ENCODE results near the gene KCNMA1. TPM values are rescaled to one million over a fixed set of nuclear protein-coding genes. Genes with fewer than 3 reads are reported as not detected.

The KCNMA1 gene
- total RNA-seq, 4 donors from 2014 or later, result 146 to 300 (median 265) TPM

DNA sequence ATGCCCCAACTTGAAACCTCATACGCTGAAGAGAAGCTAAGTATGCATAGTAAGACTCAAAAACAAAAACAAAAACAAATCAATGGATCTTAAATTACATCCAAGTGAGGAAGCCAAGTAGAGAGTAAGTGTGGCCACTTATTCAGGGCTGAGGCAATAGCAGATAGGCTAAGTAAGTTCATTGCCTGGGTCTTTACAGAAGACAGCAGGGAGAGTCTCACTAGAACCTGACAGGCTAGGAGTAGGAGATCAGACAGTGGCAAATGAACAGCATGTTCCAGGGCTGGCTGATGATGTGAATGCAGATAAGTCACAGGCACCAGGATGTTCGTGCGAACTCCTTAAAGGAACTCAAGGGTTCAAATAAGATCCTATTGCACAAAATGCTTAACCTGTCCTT is 568.6 kb downstream of the KCNMA1 start:
- H3K27ac ChIP-seq (replicated peaks in 1 of 4), result peak overlapping the region in 1 of 4 donors; percentile 48
- intact Hi-C loops (cut with DNase I), result no loop called here

DNA sequence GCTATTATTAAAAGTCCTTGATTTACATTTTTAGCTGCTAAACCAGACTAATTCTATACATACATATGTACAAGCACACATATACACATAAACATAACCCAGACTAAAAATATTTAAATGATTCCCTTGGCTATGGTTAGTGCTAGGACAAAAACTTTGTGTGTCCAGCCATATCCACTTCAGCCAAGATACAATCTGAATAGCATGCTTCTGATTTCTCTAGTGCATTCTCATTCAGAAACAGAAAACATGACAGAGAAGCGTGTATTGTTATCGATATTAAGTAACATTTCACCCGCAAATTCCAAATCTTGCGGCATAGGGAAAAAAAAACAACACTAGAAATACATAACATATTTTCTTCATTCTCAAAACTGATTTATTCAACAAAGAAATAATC is 569.3 kb downstream of the KCNMA1 start:
- no peak for DNase-seq (ENCODE audit: extremely low spot score)
- WGBS, result 94% methylated on average over 4 of the region's 4 CpGs
- Histone ChIP-seq H3K9me3 (no peaks in the 10 kb centered on the region), H3K4me1 (peaks cover 0 to 21% (median 12%) of the 10 kb centered on the region in 4 donors), H3K36me3 (peaks cover 0 to 36% (median 12%) of the 10 kb centered on the region in 4 donors), H3K4me3 (no peak overlapping the region), H3K27ac (replicated peaks in 1 of 4) (no peak overlapping the region), H3K27me3 (no peaks in the 10 kb centered on the region)
- intact Hi-C loops (cut with DNase I), result no loop called here
- TF ChIP-seq, protein P1, sequence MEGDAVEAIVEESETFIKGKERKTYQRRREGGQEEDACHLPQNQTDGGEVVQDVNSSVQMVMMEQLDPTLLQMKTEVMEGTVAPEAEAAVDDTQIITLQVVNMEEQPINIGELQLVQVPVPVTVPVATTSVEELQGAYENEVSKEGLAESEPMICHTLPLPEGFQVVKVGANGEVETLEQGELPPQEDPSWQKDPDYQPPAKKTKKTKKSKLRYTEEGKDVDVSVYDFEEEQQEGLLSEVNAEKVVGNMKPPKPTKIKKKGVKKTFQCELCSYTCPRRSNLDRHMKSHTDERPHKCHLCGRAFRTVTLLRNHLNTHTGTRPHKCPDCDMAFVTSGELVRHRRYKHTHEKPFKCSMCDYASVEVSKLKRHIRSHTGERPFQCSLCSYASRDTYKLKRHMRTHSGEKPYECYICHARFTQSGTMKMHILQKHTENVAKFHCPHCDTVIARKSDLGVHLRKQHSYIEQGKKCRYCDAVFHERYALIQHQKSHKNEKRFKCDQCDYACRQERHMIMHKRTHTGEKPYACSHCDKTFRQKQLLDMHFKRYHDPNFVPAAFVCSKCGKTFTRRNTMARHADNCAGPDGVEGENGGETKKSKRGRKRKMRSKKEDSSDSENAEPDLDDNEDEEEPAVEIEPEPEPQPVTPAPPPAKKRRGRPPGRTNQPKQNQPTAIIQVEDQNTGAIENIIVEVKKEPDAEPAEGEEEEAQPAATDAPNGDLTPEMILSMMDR (IDR thresholded peaks at IDR 0.05), result no peak
- no peak for TF ChIP-seq POLR2AphosphoS5 (IDR thresholded peaks at IDR 0.05)
- TF ChIP-seq EP300 (IDR thresholded peaks at IDR 0.05), result no peak
- TF ChIP-seq POLR2A (IDR thresholded peaks at IDR 0.05; ENCODE audit: low read depth), result no peak

More for the DNA sequence above, 568.6 kb downstream of the KCNMA1 start:
- H3K36me3 ChIP-seq, result peaks cover 0 to 36% (median 12%) of the 10 kb centered on the region in 4 donors
- no peak overlapping the region for H3K4me3 ChIP-seq
- 75% methylated on average over 3 of the region's 3 CpGs for WGBS
- TF ChIP-seq POLR2AphosphoS5 (IDR thresholded peaks at IDR 0.05), result peak in 1 of 2 donors; percentile 64
- TF ChIP-seq, protein P1 (IDR thresholded peaks at IDR 0.05), result no peak
- TF ChIP-seq EP300 (IDR thresholded peaks at IDR 0.05), result no peak
- no peak for TF ChIP-seq POLR2A (IDR thresholded peaks at IDR 0.05; ENCODE audit: low read depth)
- H3K27me3 ChIP-seq, result no peaks in the 10 kb centered on the region
- peaks cover 0 to 28% (median 19%) of the 10 kb centered on the region in 4 donors for H3K4me1 ChIP-seq
- peak; percentile 87 for DNase-seq (ENCODE audit: extremely low spot score)
- H3K9me3 ChIP-seq, result no peaks in the 10 kb centered on the region

DNA sequence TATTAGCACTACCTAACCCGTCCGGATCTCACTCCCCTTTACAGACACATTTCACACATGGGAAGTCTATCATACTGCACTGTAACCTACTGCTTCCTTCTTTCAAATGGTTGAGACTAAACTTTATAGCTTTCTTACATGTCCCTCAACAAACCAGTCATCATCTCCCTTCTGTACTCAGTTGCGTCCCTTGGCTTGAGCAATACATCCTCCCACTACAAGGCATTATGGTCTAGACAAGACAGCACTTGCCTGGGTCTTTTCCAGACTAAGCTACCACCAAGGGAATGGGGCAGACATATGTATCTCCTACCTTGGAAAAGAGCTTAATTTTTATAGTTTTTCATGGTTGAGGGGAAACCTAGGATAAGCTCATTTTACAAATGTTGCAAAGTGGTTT is 575.2 kb downstream of the KCNMA1 start:
- peaks cover 0 to 8% (median 3%) of the 10 kb centered on the region in 4 donors for H3K36me3 ChIP-seq
- intact Hi-C loops (cut with DNase I), result no loop called here
- H3K27ac ChIP-seq (replicated peaks in 1 of 4), result no peak overlapping the region
- H3K4me1 ChIP-seq, result no peaks in the 10 kb centered on the region
- DNase-seq (ENCODE audit: extremely low spot score), result no peak
- no peak overlapping the region for H3K4me3 ChIP-seq
- WGBS, result 94% methylated on average over 3 of the region's 3 CpGs
- no peaks in the 10 kb centered on the region for H3K9me3 ChIP-seq
- TF ChIP-seq POLR2A (IDR thresholded peaks at IDR 0.05; ENCODE audit: low read depth) (no peak), EP300 (IDR thresholded peaks at IDR 0.05) (no peak), POLR2AphosphoS5 (IDR thresholded peaks at IDR 0.05) (no peak)
- TF ChIP-seq, protein P1 (IDR thresholded peaks at IDR 0.05), result no peak
- H3K27me3 ChIP-seq, result no peaks in the 10 kb centered on the region

DNA sequence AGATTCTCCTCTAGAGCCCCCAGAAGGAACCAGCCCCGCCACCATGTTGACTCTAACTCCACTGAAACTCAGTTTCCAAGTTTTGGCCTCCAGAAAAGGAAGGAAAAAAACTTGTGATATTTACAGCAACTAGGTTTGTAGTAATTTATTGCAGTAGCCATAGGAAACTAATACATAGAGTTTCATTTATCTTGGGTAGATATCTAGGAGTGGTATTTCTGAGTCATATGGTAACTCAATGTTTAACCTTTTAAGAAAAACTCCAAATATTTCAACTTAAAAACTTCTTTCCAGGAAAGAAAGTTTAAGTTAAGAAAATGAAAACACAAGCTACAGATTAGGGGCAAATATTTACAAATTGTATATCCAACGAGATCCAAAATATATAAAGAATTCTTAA is 576.7 kb downstream of the KCNMA1 start:
- TF ChIP-seq POLR2AphosphoS5 (IDR thresholded peaks at IDR 0.05) (no peak), EP300 (IDR thresholded peaks at IDR 0.05) (no peak), POLR2A (IDR thresholded peaks at IDR 0.05; ENCODE audit: low read depth) (no peak)
- TF ChIP-seq, protein P1 (IDR thresholded peaks at IDR 0.05), result no peak
- intact Hi-C loops (cut with DNase I), result no loop called here
- H3K27ac ChIP-seq (replicated peaks in 1 of 4), result no peak overlapping the region

DNA sequence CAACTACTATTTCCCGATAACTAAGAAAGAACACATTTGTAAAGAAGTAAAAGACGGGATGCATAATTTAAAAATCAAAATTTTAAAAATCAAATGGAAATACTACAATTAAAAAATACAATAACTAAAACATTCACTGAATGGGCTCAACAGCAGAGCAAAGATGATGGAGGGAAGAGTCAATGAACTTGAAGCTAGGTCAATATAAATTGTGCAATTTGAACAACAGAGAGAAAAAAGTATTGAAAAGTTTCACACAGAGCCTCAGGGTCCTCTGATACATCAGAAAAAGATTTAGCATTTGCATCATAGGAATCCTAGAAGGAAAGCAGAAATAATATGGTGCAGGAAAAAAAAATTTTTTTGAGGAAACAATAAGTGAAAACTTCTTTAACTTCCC is 581.0 kb downstream of the KCNMA1 start:
- no peak for TF ChIP-seq POLR2AphosphoS5 (IDR thresholded peaks at IDR 0.05)
- no peaks in the 10 kb centered on the region for H3K27me3 ChIP-seq
- no peaks in the 10 kb centered on the region for H3K9me3 ChIP-seq
- no peak overlapping the region for H3K27ac ChIP-seq (replicated peaks in 1 of 4)
- intact Hi-C loops (cut with DNase I), result no loop called here
- no peak overlapping the region for H3K4me3 ChIP-seq
- H3K36me3 ChIP-seq, result no peaks in the 10 kb centered on the region
- 95% methylated on average over 2 of the region's 2 CpGs for WGBS
- no peak for DNase-seq (ENCODE audit: extremely low spot score)
- no peaks in the 10 kb centered on the region for H3K4me1 ChIP-seq

More for the DNA sequence above, 576.7 kb downstream of the KCNMA1 start:
- peaks cover 0 to 6% (median under 1%) of the 10 kb centered on the region in 4 donors for H3K36me3 ChIP-seq
- H3K4me1 ChIP-seq, result no peaks in the 10 kb centered on the region
- DNase-seq (ENCODE audit: extremely low spot score), result no peak
- 92% methylated on average over 2 of the region's 2 CpGs for WGBS
- no peaks in the 10 kb centered on the region for H3K27me3 ChIP-seq
- H3K4me3 ChIP-seq, result no peak overlapping the region
- H3K9me3 ChIP-seq, result no peaks in the 10 kb centered on the region
